Thymus (tissue), 14 donors: ENCODE data around the gene AMIGO1. TPM values are rescaled to one million over a fixed set of nuclear protein-coding genes. Genes with fewer than 3 reads are reported as not detected.

Source experiments
- DNase-seq, 9 donors: peaks; one replicate each; pipeline ENCODE4 v3.0.0-alpha.2; 2013; ENCODE audit warnings: low spot score in 9 of 9, low read depth in 6 of 9, missing footprints in 1 of 9
- H3K27ac ChIP-seq, 2 donors: one replicate each; pipeline ENCODE4 v1.5.1; 2013; ENCODE audit warnings: control low read depth in 1 of 2, low read depth in 1 of 2, low read length in 1 of 2, mild to moderate bottlenecking in 1 of 2, moderate library complexity in 1 of 2
- H3K27me3 ChIP-seq, 2 donors: one replicate each; pipeline ENCODE4 v1.5.1; 2013; ENCODE audit warnings: low read length in 1 of 2; ENCODE audit not compliant: control insufficient read depth in 2 of 2, insufficient read depth in 1 of 2
- H3K36me3 ChIP-seq, 2 donors: one replicate each; pipeline ENCODE4 v1.5.1; 2013; ENCODE audit warnings: low read length in 1 of 2, mild to moderate bottlenecking in 1 of 2, moderate library complexity in 1 of 2; ENCODE audit not compliant: control insufficient read depth in 2 of 2, insufficient read depth in 2 of 2
- H3K4me1 ChIP-seq, 2 donors: one replicate each; pipeline ENCODE4 v1.5.1; 2013; ENCODE audit warnings: low read length in 2 of 2; ENCODE audit not compliant: control insufficient read depth in 2 of 2, insufficient read depth in 2 of 2
- H3K4me3 ChIP-seq, 2 donors: one replicate each; pipeline ENCODE4 v1.5.1; 2013; ENCODE audit warnings: low read length in 2 of 2, control low read depth in 1 of 2, mild to moderate bottlenecking in 1 of 2
- H3K9me3 ChIP-seq, 2 donors: one replicate each; pipeline ENCODE4 v1.5.1; 2013; ENCODE audit warnings: low read length in 1 of 2, mild to moderate bottlenecking in 1 of 2; ENCODE audit not compliant: control insufficient read depth in 2 of 2, insufficient read depth in 1 of 2
- WGBS: extraction: QIAGEN DNeasy Blood & Tissue Kit; methylation state at CpG from one replicate; pipeline ENCODE4 v1.1.7; 2013; 5-methylcytosine and 5-hydroxymethylcytosine counted together
- long read RNA-seq, 10 donors: transcript quantifications; one replicate each; lab custom pipeline, GENCODE V29; 2026
- polyA plus RNA-seq: library from polyadenylated mRNA; stranded (reverse); fragments of 200-250 nt; gene quantifications from one replicate; pipeline ENCODE4 v1.2.3, GENCODE V29; 2013
- total RNA-seq: library from RNA; stranded (reverse); fragments of 120-200 nt; gene quantifications from one replicate; pipeline ENCODE4 v1.2.4, GENCODE V29; 2013
- donor health status: healthy.

The AMIGO1 gene, protein sequence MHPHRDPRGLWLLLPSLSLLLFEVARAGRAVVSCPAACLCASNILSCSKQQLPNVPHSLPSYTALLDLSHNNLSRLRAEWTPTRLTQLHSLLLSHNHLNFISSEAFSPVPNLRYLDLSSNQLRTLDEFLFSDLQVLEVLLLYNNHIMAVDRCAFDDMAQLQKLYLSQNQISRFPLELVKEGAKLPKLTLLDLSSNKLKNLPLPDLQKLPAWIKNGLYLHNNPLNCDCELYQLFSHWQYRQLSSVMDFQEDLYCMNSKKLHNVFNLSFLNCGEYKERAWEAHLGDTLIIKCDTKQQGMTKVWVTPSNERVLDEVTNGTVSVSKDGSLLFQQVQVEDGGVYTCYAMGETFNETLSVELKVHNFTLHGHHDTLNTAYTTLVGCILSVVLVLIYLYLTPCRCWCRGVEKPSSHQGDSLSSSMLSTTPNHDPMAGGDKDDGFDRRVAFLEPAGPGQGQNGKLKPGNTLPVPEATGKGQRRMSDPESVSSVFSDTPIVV
- total RNA-seq (2.5 TPM), polyA plus RNA-seq (2.3 TPM)
- long read RNA-seq, donor 1 = 0 reads
- long read RNA-seq, donor 2, full-length matches to known transcripts = 3 of 3 reads
- long read RNA-seq, donor 2, partial matches to known transcripts = 0 of 3 reads
- long read RNA-seq, donor 2, other reads (novel, unspliced or antisense) = 0 of 3 reads
- long read RNA-seq, donor 3, full-length matches to known transcripts = 1 of 1 reads
- long read RNA-seq, donor 3, partial matches to known transcripts = 0 of 1 reads
- long read RNA-seq, donor 3, other reads (novel, unspliced or antisense) = 0 of 1 reads
- long read RNA-seq, donor 4 = 0 reads
- long read RNA-seq, donor 5, full-length matches to known transcripts = 6 of 6 reads
- long read RNA-seq, donor 5, partial matches to known transcripts = 0 of 6 reads
- long read RNA-seq, donor 5, other reads (novel, unspliced or antisense) = 0 of 6 reads
- long read RNA-seq, donor 6, full-length matches to known transcripts = 3 of 3 reads
- long read RNA-seq, donor 6, partial matches to known transcripts = 0 of 3 reads
- long read RNA-seq, donor 6, other reads (novel, unspliced or antisense) = 0 of 3 reads
- long read RNA-seq, donor 7 = 0 reads
- long read RNA-seq, donor 8, full-length matches to known transcripts = 1 of 1 reads
- long read RNA-seq, donor 8, partial matches to known transcripts = 0 of 1 reads
- long read RNA-seq, donor 8, other reads (novel, unspliced or antisense) = 0 of 1 reads
- long read RNA-seq, donor 9 = 0 reads
- long read RNA-seq, donor 10, full-length matches to known transcripts = 1 of 1 reads
- long read RNA-seq, donor 10, partial matches to known transcripts = 0 of 1 reads
- long read RNA-seq, donor 10, other reads (novel, unspliced or antisense) = 0 of 1 reads

DNA sequence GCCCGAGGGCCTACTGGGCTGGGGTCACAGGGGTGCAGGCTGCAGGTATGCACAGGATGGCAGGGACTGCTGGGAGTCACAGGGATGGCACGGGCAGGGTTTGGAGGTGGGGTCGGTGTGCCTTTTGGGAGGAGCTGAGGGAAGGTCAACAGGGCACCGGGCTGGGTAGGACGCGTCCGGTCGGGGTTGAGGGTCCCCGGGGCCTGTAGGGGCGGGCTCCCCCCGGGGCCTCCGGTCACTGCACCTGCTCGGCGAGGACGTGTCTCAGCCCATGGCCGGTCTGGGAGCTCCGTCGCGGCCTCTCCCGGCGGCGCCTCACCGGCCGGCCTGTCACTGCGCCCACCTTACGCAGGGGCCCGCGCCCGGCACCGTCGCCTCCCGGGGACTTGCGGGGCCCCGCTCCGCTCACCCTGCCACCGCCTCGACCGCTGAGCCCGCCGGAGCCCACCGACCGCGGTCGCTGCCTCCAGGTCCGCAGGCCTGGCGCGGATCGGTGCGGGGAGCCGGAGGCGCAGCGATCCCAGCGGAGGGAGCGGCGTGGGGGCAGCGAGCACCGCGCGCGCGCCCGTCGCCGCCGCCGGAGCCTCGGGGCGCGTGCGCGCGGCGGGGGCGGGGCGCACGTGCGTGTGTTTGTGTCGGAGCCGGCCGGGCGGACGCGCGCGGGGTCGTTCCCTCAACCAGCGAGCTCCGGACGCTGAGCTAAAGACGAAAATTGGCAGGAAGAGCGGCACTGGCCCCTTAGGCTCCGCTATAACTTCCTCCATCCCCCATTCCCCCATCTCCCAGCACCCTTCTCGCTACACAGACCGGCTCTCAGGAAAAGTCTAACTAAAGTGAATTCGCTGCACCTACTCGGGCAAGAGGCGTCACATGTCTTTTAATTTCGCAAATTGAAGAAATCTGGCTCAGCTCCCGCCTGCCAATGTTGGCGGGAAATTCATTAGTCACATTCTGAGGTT lies at the start of gene AMIGO1:
Gene AMIGO1 (minus strand): TSS at position 552 of the 959 bp plus-strand sequence. CDS start 815 bp downstream, outside the sequence.
- Histone ChIP-seq H3K4me1 (peaks cover 4 to 29% of the 10 kb centered on the region in 2 donors), H3K27me3 (peaks cover 0 to 30% of the 10 kb centered on the region in 2 donors), H3K27ac (peak within 1 kb of the TSS in 1 of 2 donors; percentile 33), H3K9me3 (peaks cover 0 to 4% of the 10 kb centered on the region in 2 donors), H3K4me3 (peak within 1 kb of the TSS; percentile 52 to 72), H3K36me3 (peaks cover 4 to 5% of the 10 kb centered on the region in 2 donors)
- peak in 4 of 9 donors; percentile 50 to 77 (median 64) for DNase-seq
- WGBS = 4% methylated on average over 100 of the region's 100 CpGs

DNA sequence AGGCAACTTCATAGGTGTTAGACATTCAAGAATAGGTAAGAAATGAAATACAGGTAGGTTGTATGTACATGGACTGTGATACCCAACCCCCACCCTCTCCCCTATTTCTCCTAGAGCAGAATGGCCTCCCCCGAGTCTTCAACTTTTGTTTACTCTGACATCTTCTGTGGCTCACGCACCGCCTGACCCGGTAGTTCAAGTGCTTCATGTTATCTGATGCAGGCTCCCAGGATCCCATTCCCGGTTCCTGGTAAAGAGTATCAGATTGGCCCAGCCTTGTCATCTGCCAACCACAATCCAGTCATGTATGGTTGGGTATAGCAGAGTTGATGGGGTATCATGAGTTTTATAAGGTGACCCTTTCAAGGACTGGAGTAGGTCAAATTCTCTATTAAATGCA lies 48.0 kb upstream of the AMIGO1 start:
- Histone ChIP-seq H3K36me3 (no peaks in the 10 kb centered on the region), H3K27me3 (no peaks in the 10 kb centered on the region), H3K9me3 (no peaks in the 10 kb centered on the region), H3K27ac (no peak overlapping the region), H3K4me3 (no peak overlapping the region), H3K4me1 (peaks cover 0 to 5% of the 10 kb centered on the region in 2 donors)
- WGBS = over 99% methylated on average over 5 of the region's 5 CpGs
- no peak for DNase-seq

DNA sequence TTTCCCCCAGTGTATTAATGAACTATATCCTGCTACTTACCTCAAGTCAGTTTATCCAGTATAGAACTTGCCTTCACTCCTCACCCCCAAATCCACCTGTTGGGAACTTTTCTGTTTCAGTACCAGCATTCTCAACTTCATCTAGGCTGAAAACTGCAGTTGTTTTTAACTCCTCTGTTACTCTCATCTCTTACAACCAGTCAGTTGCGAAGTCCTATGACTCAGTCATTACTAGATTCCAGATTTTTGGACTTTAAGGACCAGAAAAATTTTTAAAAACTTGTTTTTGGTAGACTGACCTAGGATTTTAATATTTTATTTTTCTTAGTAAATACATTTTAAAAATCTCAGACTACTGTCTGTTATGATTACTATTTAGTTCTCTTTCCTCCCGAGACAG lies 47.0 kb upstream of the AMIGO1 start:
- Histone ChIP-seq H3K4me1 (peaks cover 0 to 5% of the 10 kb centered on the region in 2 donors), H3K27me3 (no peaks in the 10 kb centered on the region), H3K27ac (no peak overlapping the region), H3K4me3 (no peak overlapping the region), H3K36me3 (no peaks in the 10 kb centered on the region), H3K9me3 (no peaks in the 10 kb centered on the region)
- DNase-seq = no peak
- 100% methylated on average over 2 of the region's 2 CpGs for WGBS

DNA sequence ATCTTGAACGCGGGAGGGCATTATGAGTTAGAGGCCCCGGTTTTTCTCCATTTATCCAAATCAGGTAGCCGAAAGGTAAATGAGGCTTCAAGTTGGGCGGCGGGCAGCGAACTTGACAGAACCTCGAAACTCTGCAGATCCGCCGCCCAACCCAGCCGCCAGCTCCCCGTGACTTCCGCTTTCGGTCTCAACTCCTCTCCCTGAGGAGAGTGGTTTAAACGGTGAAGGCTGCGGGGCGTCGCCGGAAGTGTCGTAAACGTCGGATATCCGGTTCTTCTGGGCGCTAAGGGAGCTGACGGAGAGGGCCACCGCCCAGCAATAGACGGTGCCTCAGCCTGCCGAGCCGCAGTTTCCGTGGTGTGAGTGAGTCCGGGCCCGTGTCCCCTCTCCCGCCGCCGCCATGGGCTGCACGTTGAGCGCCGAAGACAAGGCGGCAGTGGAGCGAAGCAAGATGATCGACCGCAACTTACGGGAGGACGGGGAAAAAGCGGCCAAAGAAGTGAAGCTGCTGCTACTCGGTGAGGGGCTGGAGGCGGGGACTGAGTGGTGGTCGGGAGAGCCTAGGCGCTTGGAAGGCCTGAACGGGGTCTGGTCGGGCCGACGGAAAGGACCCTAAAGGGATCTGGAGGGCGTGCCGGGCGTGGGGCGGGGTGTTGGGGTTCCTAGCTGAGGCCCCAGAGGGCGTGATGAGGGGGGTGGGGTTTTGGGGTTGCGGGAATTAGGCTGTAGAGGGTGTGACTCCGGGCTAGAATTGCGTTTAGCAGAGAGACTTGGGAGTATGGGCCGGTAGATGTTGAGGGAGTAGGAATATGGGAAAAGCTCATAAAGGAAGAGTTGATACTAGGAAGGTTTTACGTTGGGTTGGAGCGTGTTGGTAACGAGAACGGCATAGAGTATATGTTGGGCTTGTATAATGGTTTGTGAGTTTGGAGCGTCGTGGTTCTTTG lies 39.1 kb upstream of the AMIGO1 start, which contains the start of gene GNAI3:
Gene GNAI3 (plus strand): TSS at position 295 of the 947 bp plus-strand sequence. CDS start 106 bp downstream, at position 401.
- no peaks in the 10 kb centered on the region for H3K36me3 ChIP-seq
- H3K4me3 ChIP-seq = peak within 1 kb of the TSS; percentile 77 to 96
- peaks cover 10% of the 10 kb centered on the region in 2 donors for H3K4me1 ChIP-seq
- H3K27me3 ChIP-seq = no peaks in the 10 kb centered on the region
- DNase-seq = peak; percentile 90 to 98 (median 95)
- under 1% methylated on average over 68 of the region's 68 CpGs for WGBS
- no peaks in the 10 kb centered on the region for H3K9me3 ChIP-seq
- peak within 1 kb of the TSS; percentile 95 to 97 for H3K27ac ChIP-seq

DNA sequence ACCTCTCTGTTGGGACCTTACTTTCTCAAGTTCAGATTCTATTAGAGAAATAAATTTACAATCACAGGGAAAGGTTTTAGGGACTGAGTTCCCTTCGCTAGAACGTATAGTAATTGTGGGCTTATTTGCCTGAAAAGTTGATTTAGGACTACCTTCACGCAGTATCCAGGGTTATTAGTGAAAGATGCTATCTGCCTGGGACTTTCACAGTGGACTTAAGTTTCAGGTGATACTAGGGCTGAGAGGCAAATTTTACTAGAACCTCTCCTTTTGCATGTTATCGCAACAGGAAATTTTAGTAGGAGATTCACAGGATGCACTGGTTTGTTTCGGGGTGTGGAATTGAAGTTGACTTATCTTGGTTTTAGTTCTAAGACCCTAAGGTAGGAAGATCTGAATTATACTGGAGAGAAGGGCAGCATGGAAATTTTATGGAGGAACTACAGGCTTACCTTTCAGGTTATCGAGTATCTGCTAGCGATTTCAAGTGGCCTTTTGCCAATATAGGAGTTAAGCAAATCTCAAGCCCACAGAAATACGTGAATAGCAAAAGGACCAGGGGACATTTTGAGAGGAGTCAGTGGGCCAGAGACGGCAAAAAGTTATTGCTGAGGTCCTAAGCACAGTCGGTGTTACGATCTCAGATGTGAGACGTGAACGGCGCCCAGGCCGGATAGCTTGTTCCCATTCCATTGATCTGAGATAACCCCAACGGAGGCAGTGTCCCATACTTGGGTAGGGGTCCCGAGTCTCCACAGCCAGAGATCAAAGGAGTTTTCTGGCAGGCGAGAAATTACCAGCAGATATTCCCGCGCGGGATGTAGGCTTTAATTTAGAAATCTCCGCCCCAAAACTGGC lies 38.2 kb upstream of the AMIGO1 start:
- H3K4me3 ChIP-seq = peak overlapping the region; percentile 77 to 96
- H3K27ac ChIP-seq = peak overlapping the region; percentile 95 to 97
- DNase-seq = no peak
- no peaks in the 10 kb centered on the region for H3K9me3 ChIP-seq
- H3K4me1 ChIP-seq = peaks cover 10% of the 10 kb centered on the region in 2 donors
- H3K36me3 ChIP-seq = no peaks in the 10 kb centered on the region
- WGBS = 10% methylated on average over 22 of the region's 22 CpGs
- no peaks in the 10 kb centered on the region for H3K27me3 ChIP-seq

DNA sequence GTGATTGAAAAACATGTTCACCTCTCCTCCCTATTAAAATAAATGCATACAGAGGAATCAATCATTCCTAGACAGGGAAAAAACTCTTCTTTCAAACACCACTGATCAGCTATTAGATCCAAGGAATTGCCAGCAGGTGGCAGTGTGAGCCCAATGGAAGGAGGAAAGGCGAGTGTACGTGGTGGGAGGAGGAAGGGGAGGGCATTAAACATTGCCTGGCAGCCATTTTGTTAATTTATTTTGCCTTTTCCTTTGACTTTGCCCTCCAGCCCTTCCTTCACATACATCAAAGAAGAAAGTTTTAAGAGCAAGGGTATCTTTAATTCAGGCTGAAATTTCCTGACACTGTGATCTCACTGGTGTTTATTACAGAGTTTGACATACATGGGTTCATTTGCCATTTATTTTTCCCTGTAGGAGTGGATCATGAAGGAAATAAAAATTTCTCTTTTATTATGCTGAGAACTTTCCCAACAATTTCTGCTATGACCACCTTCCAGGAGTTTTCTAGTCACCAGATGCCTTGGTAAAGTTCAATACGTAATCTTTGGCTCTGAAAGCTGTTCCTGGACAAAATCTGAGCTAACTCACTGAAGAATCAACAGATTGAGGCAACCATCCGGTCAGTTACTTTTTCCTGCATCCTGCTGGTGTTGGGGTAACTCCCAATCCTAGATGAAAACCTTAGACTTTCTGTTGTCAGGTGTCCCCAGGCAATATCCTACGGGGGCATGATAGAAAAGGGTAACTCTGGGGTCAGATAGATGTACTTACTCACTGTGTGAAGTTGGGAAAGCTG lies 37.0 kb upstream of the AMIGO1 start:
- Histone ChIP-seq H3K4me3 (peak overlapping the region; percentile 12 to 77), H3K36me3 (no peaks in the 10 kb centered on the region), H3K4me1 (peaks cover 10% of the 10 kb centered on the region in 2 donors), H3K27ac (peak overlapping the region; percentile 21 to 97), H3K9me3 (no peaks in the 10 kb centered on the region), H3K27me3 (no peaks in the 10 kb centered on the region)
- 50% methylated on average over 5 of the region's 5 CpGs for WGBS
- DNase-seq = peak; percentile 67 to 95 (median 87)
